ENCODE results near the gene WFS1. TPM values are rescaled to one million over a fixed set of nuclear protein-coding genes. Genes with fewer than 3 reads are reported as not detected.

WFS1 gene
- total and polyA plus RNA-seq, 2 of the 13 experiments (the other 11 are each of a cell fraction or from before 2014, with no cell fraction given) = 39.1 to 42.2 TPM

- TF ChIP-seq ZBTB7B (CRISPR knock-in tag; IDR thresholded peaks at IDR 0.05) (no peak), RARA (CRISPR knock-in tag; IDR thresholded peaks at IDR 0.05) (peak; percentile 55; the same call in 1 of the 2 replicates), ZNF557 (CRISPR knock-in tag; IDR thresholded peaks at IDR 0.05) (no peak), SMAD9 (CRISPR knock-in tag; IDR thresholded peaks at IDR 0.05) (no peak), MAFF (IDR thresholded peaks at IDR 0.05; ENCODE audit: low read depth, low read length) (no peak), MAF1 (CRISPR knock-in tag; IDR thresholded peaks at IDR 0.05; ENCODE audit: borderline replicate concordance) (no peak), ZC3H4 (CRISPR knock-in tag; IDR thresholded peaks at IDR 0.05; ENCODE audit: borderline replicate concordance) (no peak), MAFK (conservative IDR thresholded peaks at IDR 0.05 in 1 of 2, IDR thresholded peaks at IDR 0.05 in 1 of 2; ENCODE audit: low read length in 2 of 2) (no peak)
Observed at GRCh38 chr4:6337331-6337935, 67.8 kb downstream of the WFS1 start (continued).

GRCh38 chr4:6338175-6338950, 68.7 kb downstream of the WFS1 start:
- no peak overlapping the region for H2AFZ ChIP-seq (ENCODE audit: low read length)
- ATAC-seq (no peak), FAIRE-seq (no peak), DNase-seq (ENCODE audit: low spot score) (no peak)
- H3K36me3 ChIP-seq (replicated peaks in 1 of 2; ENCODE audit: control insufficient read depth in 1 of 2, insufficient read depth in 2 of 2, low read length in 2 of 2) = no peaks in the 10 kb centered on the region
- H3K27me3 ChIP-seq (ENCODE audit: control insufficient read depth in 1 of 2, insufficient read depth in 2 of 2, low read length in 2 of 2) = peaks cover 0 to 40% of the 10 kb centered on the region in 2 experiments; a peak in 4 of 5 replicates
- CTCF ChIA-PET (ENCODE audit: low intra/inter-chr PET ratio, low total read pairs) = no interaction called here
- no TSS peak for BruUV-seq (replicated peaks)
- intact Hi-C loops (cut with micrococcal nuclease; ENCODE audit: unreplicated experiment) (no loop called here), in situ Hi-C loops (cut with HindIII; ENCODE audit: extremely low pct_ligation_motif_present, low pct_unique_long_range_greater_than_20kb) (loop anchor here (10.0 kb wide), 1 partner anchor 206 kb away; no protein-coding TSS in a partner anchor)
- no peak overlapping the region for H3K27ac ChIP-seq (ENCODE audit: extremely low read length, insufficient read depth, low read length)
- H3K4me3 ChIP-seq (replicated peaks in 1 of 3; ENCODE audit: insufficient read depth in 1 of 3, low read depth in 2 of 3, low read length in 3 of 3) = no peak overlapping the region
- TF ChIP-seq ZNF768 (CRISPR knock-in tag; IDR thresholded peaks at IDR 0.05) = peak; percentile 62; the same call in 1 of the 2 replicates
- no peak for TF ChIP-seq KAT7 (CRISPR knock-in tag; IDR thresholded peaks at IDR 0.05; ENCODE audit: borderline replicate concordance)
- H3K4me2 ChIP-seq (ENCODE audit: low read depth, low read length) = no peak overlapping the region
- peaks cover 15% of the 10 kb centered on the region for H3K4me1 ChIP-seq (ENCODE audit: insufficient read depth, low read length)
- H3K79me2 ChIP-seq (ENCODE audit: insufficient read depth, low read length) = no peaks in the 10 kb centered on the region
- 34% methylated on average over 10 of the region's 14 CpGs for WGBS (ENCODE audit: low lambda C conversion rate)
- no peaks in the 10 kb centered on the region for H4K20me1 ChIP-seq (ENCODE audit: insufficient read depth, low read length)
- no peak overlapping the region for H3K9ac ChIP-seq (ENCODE audit: insufficient read depth, low read depth, low read length)
- POLR2A ChIA-PET = no interaction called here
- no peaks in the 10 kb centered on the region for H3K9me3 ChIP-seq (ENCODE audit: low read length)
